NCI-H2081 treated with DMSO at 0.1 percent for 48 hours (cell line): ENCODE results near the gene SLC38A10.

Experiments used
- DNase-seq: peaks from one replicate; lab custom pipeline; 2025; lab: John Stamatoyannopoulos, UW

Gene SLC38A10

GRCh38 chr17:81331527-81332043, 36.5 kb upstream of the SLC38A10 start:
- DNase-seq: no peak

GRCh38 chr17:81330884-81331245, 35.8 kb upstream of the SLC38A10 start:
- DNase-seq: no peak

- no peak for DNase-seq
Measured at GRCh38 chr17:81329927-81330883, 35.1 kb upstream of the SLC38A10 start.

GRCh38 chr17:81328978-81329926, 34.1 kb upstream of the SLC38A10 start:
- DNase-seq: no peak

GRCh38 chr17:81328489-81328888, 33.4 kb upstream of the SLC38A10 start:
- DNase-seq: no peak

- no peak for DNase-seq
Measured at GRCh38 chr17:81325714-81326358, 30.7 kb upstream of the SLC38A10 start.

- DNase-seq: no peak
Measured at GRCh38 chr17:81324851-81325713, 30.0 kb upstream of the SLC38A10 start.

- DNase-seq: no peak
Measured at GRCh38 chr17:81324177-81324850, 29.2 kb upstream of the SLC38A10 start.

- DNase-seq: no peak
Measured at GRCh38 chr17:81323411-81323868, 28.3 kb upstream of the SLC38A10 start.

GRCh38 chr17:81323083-81323369, 27.9 kb upstream of the SLC38A10 start:
- DNase-seq: no peak

GRCh38 chr17:81322271-81323082, 27.4 kb upstream of the SLC38A10 start:
- DNase-seq: no peak

- DNase-seq: no peak
Measured at GRCh38 chr17:81317961-81318605, 23.0 kb upstream of the SLC38A10 start.

- DNase-seq: no peak
Measured at GRCh38 chr17:81317530-81317821, 22.4 kb upstream of the SLC38A10 start.

GRCh38 chr17:81315885-81316391, 20.8 kb upstream of the SLC38A10 start:
- DNase-seq: no peak

GRCh38 chr17:81315129-81315884, 20.2 kb upstream of the SLC38A10 start:
- DNase-seq: no peak

GRCh38 chr17:81314398-81315081, 19.4 kb upstream of the SLC38A10 start:
- DNase-seq: no peak

GRCh38 chr17:81313776-81314397, 18.8 kb upstream of the SLC38A10 start:
- DNase-seq: no peak
